Measurements from ENCODE around the gene FBXW4.

The FBXW4 gene

GRCh38 chr10:101585841-101586240 is 109.1 kb downstream of the FBXW4 start:
- TF ChIP-seq CTCF (IDR thresholded peaks at IDR 0.05), result no peak

- TF ChIP-seq CTCF (IDR thresholded peaks at IDR 0.05), result no peak
Observed at GRCh38 chr10:101580486-101581399, 114.2 kb downstream of the FBXW4 start.

- no peak for TF ChIP-seq CTCF (IDR thresholded peaks at IDR 0.05)
Observed at GRCh38 chr10:101579516-101579870, 115.5 kb downstream of the FBXW4 start.

GRCh38 chr10:101578803-101579515 is 116.0 kb downstream of the FBXW4 start:
- TF ChIP-seq CTCF (IDR thresholded peaks at IDR 0.05), result no peak

- TF ChIP-seq CTCF (IDR thresholded peaks at IDR 0.05), result no peak
Observed at GRCh38 chr10:101578192-101578591, 116.8 kb downstream of the FBXW4 start.

GRCh38 chr10:101577121-101577871 is 117.7 kb downstream of the FBXW4 start:
- TF ChIP-seq CTCF (IDR thresholded peaks at IDR 0.05), result no peak

GRCh38 chr10:101576211-101576863 is 118.6 kb downstream of the FBXW4 start:
- no peak for TF ChIP-seq CTCF (IDR thresholded peaks at IDR 0.05)

All from LNCAP (cell line).